Eye (tissue), 1 donor: ENCODE data around the gene VPS4B.

Experiments used
- DNase-seq: peaks from one replicate; pipeline ENCODE4 v3.0.0-alpha.2; 2015

VPS4B gene

DNA sequence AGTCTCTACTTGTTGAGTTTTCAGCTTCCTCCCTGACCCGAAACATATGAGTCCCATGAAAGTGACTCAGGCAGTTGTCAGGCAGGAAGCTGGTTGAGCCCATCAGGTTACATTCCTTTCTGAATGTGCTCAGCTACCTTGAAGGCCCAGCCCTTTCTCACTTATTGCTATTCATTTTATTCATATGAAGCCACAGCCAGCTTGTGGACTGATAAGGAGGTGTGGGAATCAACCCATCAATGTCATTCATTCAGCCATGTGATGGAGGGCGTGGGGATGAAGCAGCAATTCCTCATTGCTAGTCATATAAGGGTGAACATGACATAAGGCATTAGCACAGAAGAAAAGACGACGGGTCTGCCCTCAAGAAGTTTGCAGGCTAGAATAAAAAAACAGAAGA lies 5.3 kb upstream of the VPS4B start:
- no peak for DNase-seq

DNA sequence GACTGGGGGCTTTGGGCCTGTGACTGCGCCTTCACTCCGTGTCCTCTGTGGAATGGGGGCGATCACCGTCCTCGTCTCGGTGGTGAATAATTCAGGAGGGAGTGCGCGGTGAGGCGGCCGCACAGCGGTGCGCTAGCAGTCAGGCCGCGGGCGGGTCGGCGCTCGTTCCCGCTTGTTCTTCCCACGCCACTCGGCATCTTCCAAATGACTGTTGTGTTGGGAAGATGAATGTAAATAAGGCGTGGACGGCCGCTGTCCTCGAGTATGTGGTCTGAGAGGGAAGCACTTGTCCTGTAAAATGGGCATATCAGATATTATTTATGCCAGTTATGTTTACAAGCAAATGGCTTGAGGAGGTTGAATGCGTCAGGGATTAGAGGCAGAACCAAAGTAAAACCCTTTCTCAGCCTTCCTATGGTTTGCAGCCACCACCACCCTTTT lies 608 bp upstream of the VPS4B start:
- DNase-seq = no peak

DNA sequence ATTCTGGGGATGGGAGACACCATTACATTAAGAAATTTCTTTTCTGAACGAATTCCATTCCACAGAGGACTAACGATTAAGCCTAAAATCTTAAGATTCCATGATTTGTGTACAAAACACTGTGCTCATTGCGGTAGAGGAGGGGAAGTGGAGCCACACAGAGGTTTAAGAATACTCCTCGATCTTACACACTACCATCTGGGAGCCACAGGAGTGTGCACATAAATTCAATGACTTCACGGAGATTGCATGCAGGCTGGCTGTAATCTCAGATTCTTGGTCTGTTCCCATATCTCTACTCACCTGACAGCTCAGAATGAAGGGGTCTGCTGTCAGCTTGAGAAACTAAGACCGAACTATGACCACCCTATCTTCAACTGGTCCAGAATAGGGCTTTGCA lies 762 bp downstream of the VPS4B start:
- DNase-seq = no peak

DNA sequence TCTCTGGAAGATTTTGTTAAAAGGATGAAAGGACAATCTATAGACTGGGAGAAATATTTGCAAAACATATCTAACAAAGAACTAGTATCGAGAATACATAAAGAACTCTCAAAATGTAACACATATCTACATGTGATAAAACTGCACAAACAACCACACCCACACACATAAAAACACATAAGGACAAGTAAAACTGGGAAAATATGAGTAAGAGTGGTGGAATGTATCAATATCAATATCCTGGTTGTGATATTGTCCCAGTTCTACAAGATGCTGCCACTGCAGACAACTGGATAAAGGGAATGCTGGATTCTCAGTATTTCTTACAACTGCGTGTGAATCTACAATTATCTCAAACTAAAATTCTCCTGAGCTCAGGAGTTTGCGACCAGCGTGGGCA lies 9.3 kb downstream of the VPS4B start:
- DNase-seq = no peak

DNA sequence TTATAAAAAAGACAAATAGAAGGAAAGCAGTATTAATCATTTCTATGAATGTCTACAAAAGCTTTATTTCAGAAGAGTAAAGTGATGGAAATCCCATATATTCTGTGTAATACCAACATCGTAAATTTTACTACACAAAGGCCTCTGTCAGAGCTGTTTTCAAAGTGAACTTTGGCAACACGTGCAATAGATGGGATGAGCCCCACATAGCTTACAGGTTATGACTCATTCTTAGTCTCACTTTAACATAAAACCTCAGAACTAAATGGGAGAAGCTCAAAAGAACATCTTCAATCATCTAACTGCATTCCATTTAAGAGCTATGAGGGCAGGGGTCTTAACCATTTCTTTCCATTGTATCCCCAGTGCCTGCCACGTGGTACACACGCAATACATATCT lies 11.5 kb downstream of the VPS4B start:
- no peak for DNase-seq

DNA sequence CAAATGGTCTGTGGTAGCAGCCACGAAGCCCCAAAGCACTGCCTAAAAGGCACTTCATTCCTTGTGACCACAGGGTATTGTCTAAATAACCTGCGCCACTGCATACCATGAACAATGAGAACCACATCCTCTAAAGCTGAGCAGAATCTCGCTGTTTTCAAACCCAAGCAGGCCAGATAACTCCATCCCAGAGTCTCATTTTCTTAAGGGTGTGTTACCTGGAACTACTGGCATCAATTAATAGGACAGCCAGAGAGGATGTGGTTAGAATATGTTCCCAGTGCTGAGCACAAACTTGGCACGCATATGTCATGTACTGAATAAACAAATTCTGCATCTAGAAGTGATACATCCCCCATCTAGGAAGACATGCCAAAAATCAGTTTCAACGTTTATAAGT lies 13.0 kb downstream of the VPS4B start:
- DNase-seq = no peak

DNA sequence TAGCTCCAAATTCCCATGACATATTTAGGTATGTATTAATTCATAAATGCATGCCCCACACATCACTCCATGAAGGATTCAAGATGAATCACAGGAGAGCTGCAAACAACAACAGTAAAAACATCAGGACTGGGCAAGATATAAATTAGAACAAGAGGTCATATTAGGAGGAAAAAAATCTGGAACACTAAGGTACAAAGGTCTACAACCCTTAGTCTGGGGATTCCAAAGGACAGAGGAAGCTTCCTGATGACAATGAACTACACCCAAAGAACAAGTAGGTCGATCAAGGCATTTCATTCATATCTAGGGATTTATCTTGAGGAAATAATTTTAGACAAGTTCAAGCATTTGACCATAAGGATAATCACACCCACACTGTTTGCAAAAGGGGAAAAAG lies 14.5 kb downstream of the VPS4B start:
- DNase-seq = no peak

DNA sequence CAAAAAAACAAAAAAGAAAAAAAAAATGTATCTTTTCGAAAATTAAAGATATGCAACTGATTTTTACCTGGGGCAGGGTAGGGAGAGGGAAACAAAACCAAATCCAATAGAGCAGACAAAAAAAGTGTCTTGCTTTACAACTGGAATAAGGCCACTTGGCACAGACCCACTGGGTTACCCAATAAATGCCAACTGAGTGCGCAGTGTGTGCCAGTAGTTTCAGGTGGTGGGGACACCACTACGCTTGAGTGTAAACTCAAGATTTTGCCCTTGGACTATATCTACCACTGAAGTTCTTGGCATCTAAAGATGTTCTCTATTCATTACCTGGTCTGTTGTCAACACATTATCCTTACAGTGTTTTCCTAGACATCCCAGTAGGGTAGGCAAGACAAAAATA lies 16.3 kb downstream of the VPS4B start:
- no peak for DNase-seq

DNA sequence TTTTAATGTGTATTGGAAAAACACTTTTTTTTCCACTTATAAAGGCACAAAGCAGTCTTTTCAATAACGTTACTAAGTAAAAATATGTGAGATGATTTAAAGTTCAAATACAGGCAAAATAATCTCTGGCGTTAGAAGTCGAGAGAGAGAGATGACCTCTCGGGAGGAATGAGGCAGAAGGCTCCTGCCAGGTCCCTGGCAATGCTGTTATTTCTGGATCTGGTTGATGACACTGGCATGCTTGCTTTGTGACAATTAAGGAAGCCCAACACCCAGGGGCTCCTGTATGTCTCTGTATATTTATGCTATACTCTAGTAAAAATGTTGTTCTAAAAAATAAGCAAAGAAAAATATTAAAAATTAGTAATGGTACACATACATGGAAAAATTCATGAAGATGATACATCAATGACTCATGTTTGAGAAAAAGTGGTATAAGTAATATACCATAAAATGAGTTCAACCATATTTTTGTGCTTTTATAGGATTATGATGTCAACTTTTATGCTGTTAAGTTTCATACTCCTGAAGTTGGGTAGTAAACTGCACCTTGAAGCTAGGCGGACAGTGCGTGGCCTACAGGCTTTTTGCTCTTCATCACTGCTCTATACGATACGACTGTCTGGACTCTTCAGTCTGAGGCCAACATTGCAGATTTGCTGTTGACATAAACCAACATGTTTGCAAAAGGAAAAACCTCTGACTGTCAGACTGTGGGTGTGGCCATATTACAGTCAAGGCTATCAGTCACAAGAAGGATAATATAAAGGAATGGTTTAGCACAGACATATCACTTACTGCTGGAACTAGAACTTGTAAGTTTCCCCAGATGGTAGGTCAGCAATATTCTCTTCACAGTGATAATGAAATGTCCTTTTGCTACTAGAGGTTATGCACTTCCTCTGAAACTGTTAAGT lies 19.8 kb downstream of the VPS4B start:
- DNase-seq = no peak

DNA sequence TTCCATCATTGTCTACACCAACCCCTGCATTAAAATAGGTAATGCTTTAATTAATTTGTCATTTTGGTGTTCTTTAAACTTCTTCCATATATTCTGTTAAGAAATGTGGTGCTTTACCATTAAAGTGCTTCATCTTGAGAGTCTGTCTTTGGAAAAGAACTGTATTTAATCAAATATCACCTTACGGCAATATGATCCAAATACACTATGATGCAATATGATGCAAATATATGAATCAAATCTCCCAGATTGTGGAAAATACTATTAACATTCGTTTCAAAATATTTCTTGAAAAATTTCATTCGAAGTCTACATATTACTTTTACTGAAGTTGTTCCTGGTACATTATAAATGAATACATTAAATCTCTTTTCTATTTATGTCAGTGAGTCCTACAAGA lies 23.0 kb downstream of the VPS4B start:
- no peak for DNase-seq

DNA sequence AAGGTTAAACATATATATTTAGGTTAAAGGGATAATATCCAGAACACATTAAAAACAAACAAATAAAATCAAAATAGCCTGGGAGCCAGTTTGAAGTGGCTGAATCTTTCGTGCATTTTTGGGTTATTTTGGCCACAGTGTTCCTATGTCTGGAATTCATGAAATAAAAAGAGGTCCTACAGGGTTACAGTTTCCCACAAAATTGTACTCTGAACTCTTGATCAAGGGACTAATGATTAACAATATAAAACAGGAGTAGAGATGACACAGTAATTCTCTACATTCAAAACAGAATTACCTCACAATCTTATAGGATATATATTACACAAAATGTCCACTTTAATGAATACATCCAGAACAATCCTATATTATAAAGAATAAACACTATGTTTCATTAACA lies 24.9 kb downstream of the VPS4B start:
- no peak for DNase-seq

DNA sequence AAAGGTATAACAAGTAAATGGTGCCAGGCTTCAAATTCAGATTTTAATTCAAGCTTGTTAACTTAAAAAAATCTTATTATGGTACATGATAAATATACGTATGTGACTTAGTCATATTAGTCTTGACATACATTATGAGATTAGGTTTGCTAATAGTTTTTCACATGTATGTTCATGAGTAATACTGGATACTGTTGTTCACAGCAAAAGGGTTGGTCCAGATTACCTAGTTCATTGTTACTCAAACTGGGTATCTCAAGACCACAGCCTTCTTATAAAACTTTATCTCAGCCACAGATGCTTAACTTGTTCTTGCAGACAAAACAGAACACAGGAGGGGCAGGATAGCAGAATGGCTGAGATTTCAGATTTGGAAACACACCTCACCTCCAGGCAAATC lies 26.8 kb downstream of the VPS4B start:
- DNase-seq = no peak

DNA sequence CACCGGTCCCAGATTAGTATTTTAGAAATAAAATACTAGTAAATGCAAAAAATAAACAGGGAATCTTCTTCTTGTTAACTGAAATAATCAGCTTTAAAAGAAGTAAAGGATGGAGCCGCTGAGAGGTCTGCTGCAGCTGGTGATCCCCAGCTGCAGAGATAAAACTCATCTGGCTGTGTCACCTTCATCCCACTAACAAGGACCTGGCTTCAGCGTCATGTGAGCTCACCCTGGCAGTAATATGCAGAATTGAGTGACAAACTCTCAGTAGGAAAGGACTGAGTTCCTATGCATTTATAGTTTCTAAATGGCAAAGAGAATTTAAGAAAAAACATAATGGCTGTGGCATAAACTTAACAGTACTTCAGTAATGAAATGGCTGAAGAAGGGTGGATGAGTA lies 27.3 kb downstream of the VPS4B start:
- no peak for DNase-seq

DNA sequence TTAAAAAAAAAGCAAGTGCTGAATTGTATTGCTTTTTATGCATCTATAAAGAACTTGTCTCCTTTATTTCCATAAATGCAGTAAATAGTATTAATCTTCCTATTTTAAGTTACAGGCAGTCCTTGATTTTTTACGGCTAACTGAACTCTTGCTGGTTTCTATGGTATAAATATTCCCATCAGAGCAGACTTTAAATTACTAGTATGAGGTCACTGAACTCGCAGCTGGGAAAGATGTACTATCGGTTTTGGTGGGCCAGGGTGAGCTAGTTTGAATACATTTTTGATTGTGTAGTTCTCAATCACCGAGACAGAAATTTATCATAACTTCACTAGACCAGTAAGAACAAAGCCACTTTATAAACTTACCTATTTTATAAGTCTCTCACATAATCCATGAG lies 34.4 kb downstream of the VPS4B start:
- DNase-seq = no peak

DNA sequence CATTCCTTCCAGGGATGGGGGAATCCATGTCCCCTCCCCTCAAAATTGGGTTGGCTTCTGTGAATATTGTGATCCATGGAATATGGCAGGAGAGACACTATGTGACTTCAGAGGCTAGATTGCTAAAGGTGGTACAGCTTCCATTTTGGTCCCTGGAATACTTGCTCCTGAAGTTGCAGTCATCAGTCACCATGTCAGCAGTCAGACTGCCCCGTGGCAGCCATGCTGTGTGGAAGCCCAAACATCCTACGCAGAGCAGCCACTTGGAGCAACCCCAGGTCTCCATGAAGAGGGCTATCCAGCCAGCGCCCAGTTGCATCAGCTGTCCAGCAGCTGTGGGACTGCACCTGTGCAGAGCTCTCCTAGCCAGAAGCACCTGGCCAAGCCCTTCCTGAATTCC lies 39.4 kb downstream of the VPS4B start:
- no peak for DNase-seq

DNA sequence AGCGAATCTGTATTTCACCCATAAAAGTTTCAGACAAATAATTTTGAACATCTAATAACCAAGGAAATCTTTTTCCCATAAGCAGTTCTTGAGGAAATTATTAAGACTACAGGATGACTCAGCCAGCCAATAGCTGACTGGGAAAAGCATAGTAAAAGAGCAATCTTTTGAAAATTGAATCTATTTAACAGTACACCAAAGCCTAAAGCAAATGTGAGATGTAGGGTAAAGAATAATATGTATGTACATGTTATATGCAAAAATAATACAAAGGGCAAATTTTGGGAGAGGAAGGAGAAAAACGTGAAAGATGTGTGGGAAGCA lies 42.7 kb downstream of the VPS4B start:
- DNase-seq = no peak

DNA sequence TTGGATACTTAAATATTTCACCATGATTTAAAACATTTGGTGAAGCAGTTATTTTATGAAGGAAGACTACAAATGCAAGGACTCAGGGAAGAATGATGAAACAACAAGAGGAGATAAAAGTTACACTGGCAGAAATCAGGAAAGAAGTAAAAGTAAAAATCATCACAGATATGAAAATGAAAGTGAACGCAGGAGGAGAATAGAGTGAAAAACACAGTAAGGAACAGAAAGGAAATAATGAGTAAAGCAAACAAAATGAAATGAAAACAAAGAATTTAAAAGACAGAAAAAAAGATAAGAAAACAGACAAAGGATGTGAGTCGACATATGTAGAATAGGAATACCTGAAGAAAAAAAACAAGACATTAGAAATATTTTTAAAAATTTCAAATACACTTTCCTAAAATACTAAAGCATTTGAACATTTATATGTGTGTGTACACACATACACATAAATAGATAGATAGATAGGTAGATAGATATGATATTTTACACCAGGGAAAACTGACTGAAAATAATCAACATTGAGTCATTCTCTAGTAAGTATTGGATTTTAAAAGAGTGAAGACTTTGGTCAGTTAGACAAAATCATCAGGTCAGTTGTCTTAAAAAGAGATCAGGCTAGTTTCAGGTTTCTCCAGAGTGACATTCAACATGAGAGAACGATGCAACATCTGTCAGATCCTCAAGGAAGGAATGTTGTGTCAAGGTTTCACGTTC lies 43.2 kb downstream of the VPS4B start:
- no peak for DNase-seq

DNA sequence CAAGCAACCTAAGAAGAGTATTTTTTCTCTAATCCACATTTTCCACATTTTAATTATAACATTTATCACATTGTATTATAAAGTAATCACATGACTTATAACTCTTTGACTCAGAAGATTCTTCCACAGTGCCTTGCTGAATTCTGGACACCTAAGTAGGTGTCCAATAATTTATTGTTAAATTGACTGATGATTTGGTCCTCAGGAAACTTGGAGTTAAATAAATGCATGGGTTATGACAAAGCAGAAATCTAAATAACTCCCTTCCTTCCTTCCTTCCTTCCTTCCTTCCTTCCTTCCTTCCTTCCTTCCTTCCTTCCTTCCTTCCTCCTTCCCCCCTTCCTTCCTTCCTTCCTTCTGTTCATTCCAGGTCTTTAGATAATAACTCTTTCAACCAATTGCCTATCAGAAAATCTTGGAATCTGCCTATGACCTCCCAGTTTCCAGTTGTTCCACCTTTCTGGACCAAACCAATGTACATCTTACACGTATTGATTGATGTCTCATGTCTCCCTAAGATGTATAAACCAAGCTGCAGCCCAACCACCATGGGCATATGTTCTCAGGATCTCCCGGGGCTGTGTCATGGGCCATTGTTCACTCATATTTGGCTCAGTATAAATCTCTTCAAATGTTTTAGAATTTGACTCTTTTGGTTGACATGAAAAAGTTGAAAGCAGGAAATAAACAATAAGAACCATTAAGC lies 44.8 kb downstream of the VPS4B start:
- DNase-seq = no peak

DNA sequence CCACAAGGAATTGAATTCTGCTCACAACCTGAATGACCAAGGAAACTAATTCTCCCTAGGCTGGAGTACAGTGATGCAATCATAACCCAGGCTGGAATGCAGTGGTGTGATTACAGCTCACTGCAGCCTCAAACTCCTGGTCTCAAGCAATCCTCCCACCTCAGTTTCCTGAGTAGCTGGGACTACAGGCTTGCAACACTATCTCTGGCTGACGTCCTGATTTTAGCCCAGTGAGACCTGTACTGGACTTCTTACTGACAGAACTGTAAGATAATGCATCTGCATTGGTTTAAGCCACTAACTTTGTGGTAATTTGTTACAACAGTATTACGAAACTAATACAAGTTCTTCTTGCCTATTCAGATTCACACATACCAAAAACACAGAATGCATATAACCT lies 45.7 kb downstream of the VPS4B start:
- no peak for DNase-seq

DNA sequence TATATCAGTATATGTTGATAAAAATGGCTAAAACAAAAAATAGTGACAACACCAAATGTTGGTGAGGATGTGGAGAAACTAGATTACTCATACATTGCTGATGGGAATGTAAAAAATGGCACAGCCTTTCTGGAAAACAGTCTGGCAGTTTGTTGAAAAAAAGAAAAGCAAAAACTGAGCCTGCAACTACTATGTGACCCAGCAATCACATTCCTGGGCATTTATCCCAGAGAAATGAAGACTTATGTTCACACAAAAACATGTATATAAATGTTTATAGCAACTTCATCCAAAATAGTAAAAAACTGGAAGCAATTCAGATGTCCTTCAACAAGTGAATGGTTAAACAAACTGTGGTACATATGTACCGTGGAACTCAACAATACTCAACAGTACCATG lies 47.7 kb downstream of the VPS4B start:
- DNase-seq = no peak

DNA sequence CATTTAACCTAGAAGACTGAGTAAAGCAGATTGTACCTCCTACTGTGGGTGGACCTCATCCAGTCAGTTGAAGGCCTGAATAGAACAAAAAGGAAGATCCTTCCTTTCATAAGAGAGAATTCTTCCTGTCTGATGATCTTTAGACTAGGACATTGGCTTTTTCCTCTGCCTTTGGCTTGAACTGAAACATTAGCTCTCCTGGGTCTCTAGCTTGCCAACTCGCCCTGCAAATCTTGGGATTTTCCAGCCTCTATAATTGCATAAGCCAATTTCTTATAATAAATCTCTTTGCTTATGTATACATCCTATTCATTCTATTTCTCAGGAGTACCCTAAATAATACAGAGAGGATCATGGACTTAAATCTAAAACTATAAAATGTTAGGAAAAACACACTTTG lies 49.1 kb downstream of the VPS4B start:
- no peak for DNase-seq

DNA sequence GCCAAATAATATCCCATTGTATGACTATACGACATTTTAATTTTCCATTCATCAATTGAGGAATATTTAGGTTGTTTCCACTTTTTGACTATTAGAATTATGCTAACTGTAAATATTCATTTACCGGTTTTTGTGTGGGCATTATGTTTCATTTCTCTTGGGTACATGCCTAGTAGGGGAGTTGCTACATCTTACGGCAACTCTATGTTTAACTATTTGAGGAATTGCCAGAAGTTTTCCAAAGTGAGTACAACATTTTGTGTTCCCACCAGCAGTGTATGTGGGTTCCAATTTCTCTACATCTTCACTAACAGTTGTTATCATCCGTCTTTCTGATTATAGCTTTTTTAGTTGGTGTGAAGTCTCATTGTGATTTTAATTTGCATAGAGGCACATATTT lies 53.7 kb downstream of the VPS4B start:
- no peak for DNase-seq

DNA sequence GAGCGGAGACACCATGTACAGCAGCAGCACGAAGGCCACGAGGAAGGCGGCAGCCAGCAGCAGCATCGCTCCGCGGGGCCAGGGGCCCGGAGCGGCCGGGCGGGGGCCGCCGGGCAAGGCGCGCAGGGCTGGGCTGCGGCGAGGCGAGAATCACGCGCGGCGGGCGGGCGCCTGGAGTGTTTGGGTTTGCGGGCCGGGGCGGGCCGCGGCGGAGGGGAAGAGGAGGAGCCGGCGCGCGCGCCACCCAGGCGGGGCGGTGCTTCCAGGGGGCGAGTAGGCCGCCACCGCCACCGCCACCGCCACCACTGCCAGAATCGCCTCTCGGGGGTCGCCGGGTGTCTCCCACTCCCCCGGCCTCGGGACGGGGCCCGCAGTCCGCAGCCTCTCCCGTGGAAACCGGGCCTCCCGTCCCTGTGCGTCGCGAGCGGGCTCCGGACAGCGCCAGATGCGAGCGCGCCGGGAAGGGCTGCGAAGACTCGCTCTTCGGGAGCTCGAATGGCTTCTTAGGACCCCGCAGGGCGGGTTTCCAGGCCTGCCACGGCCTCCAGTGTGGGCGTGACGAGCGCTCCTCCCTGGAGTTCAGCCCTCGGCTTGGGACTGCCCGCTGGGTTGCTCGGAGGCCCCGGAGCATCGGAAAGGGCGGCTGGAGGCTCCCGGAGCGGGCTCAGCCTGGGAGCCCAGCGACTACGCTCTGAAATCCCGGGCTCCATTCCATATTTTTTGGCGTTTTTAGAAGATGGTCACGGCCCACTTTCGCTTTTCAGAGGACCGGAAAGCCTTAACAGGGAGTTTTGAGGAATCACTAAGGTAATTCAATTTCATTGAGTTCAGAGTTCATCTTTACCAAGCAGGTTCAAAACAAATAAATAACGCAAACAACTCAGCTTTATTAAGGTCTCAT lies 55.0 kb downstream of the VPS4B start, which contains the start of gene KDSR:
Gene KDSR (minus strand): TSS at position 154 of the 901 bp plus-strand sequence. CDS start 88 bp downstream, at position 66.
- DNase-seq = peak; percentile 98
